Stimulated activated CD4-positive, alpha-beta T cell treated with anti-CD3 and anti-CD28 coated beads, Interleukin-1b, Interleukin-23, amount 100 ng/mL, for 1 hour (primary cell): ENCODE measurements around the gene PPARG.
"Not testable (repeated sequence)": the region's sequence is repeated elsewhere in the genome, so short reads cannot be mapped to it uniquely, and the experiment has no call there.

Source experiments
- DNase-seq, 2 donors: peaks; one replicate each; pipeline ENCODE4 v3.0.0-alpha.2; 2020; ENCODE audit warnings: low read depth in 2 of 2

The PPARG gene

GRCh38 chr3:12440927-12441714 lies 152.3 kb downstream of the PPARG start:
- DNase-seq = no peak

GRCh38 chr3:12442654-12443501 lies 154.0 kb downstream of the PPARG start:
- no peak for DNase-seq

GRCh38 chr3:12443781-12444522 lies 155.1 kb downstream of the PPARG start:
- DNase-seq = no peak

DNA sequence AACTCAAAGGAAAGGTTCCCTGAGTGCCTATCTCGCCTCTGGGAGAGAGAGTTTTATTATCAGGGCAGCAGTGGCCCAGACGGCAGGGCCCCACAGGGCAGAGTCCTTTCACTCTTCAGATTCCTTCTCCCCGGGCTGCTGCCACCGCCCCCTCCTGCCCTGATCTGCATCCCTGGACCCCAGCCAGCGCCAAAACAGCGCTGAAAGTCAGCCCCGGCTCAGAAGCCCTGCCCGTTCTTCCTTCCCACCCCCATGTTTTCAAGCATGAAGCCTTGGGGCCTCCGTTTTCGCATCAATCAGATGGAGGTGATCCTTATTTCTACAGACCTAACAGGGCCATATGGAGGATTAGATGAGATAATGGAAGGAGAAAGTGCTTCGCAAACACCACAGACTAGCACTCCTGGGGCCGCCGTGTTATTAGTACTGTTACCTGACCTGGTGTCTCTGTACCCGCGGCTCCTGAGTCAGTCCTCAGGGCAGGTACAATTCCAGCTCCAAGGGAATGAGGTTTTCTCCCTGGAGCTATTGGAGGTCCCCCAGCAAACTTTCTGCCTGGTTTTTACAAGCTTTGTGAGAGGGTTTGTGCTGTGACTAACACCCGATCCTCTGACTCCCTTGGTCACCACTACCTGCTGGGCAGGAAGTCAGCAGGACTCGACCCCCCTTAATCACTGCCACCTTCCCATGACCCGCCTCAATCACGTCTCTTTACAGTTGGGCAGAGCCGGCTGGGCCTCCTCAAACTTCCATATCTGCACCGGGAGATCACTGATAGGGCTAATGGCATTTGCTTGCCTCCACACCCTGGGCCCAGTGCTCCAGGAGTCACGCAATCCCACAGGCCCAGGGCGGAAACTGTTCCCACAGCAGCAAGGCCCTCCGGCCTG lies 156.0 kb downstream of the PPARG start:
- no peak for DNase-seq

DNA sequence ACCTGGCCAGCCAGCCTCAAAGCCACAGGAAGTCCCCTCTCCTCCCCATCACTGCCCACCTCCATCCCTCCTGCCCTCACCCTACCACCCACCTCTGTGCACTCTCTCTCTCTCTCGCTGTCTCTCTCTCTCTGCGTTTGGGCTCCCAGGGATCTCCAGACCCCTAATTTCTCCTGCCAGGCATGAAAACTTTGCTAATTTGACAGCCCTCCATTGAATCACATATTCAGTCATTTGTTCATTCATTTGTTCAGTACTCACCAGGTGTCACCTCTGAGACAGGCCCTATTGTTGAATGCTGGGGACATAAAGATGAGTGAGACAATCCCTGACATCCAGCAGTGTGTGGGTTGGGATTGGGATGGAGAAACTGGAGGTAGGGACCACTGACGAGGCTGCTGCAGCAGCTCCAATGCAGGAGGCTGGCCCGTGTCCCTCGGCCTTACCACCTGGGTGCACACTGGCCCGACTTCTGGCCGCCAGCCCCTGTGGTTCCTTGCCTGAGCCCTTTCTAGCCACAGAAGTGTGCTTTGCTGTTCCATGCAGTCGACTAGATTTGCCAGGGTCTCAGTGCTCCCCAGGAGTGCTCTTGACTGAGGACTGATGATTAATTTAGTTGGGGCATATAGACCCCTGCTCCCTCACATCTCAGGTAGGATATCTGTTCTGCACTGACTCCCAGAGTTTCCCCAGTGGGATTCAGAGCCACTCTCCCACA lies 156.8 kb downstream of the PPARG start:
- no peak for DNase-seq

DNA sequence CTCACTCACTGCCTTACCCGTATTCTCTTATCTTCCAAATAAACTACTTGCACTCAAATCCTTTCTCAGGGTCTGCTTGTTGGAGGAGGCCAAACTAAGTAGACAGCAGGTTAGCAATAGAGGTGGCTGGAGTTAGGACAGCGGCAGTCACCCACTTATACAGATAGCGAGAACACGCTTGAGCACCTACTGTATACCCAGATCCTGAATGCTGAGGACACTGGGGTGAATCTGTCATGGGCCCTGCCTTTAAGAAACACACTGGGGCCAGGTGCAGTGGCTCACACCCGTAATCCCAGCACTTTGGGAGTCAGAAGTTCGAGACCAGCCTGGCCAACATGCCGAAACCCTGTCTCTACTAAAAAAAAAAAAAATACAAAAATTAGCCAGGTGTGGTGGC lies 157.4 kb downstream of the PPARG start:
- DNase-seq = no peak

- DNase-seq = no peak
These were observed 158.2 kb downstream of the PPARG start for GRCh38 chr3:12447075-12447474.

- DNase-seq = not testable (repeated sequence)
These were observed 159.7 kb downstream of the PPARG start for GRCh38 chr3:12448404-12449202.

GRCh38 chr3:12449889-12450682 lies 161.2 kb downstream of the PPARG start:
- no peak for DNase-seq

- no peak for DNase-seq
These were observed 162.6 kb downstream of the PPARG start for GRCh38 chr3:12451481-12451880.

DNA sequence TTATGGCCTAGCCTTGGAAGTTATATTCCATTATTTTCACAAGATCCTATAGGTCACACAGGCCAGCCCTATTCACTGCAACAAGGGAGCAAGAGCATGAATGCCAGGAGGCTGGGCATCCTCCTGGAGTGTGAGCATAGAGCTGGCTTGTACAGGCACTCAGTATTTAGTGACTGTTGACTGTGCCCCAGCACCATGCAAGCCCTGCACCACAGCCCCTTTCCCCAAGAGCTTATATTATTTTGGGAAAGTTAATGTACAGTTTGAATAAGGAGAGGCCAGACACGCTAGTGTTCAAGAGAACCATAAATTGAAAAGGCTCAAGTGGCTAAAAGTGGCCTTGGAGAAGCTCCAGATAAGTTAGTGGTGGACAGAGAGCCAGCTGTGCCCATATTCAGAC lies 163.1 kb downstream of the PPARG start:
- no peak for DNase-seq

DNA sequence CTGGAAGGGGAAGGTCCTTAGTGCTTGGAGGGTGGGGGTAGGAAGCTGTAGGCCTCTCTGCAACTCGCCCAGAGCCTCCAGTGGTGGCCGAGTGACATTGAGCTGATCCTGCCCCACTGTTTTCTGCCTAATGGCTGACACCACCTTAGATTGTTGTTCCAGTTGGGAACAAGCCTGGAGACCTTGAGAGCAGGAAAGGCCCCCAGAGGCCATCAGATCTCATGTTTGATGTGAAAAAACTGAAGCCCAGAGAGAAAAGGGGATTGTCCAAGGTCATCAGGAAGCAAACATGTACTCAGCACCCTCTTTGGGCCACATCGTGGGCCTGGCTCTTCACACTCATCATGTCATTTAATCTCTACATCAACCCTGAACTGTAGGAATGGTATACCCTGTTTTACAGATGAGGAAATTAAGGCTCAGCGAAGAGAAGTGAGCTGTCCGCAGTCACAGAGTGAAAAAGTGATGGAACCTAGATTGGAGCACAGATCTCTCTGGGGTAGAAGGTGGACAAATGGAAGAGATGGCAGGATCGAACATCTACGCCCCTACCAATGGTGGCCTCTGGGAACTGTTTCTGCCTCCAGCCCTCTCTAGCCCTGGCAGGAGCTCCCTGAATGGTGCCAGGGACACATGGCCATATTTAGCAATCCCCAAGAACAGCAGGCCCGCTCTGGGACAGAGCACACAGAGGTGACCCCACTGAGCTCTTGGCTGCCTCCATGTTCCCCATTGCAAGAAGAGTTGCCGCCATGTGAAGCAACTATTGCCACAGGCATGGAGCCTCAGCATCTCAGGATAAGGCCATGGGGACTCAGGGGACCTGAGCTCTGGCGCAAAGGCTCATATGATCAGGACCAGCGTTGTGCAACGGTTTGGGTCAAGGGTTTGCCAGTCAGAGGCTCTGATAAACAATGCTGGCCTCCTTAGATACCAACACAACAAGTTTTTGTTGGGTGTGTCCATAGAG lies 163.8 kb downstream of the PPARG start:
- DNase-seq = no peak

GRCh38 chr3:12454076-12454815 lies 165.4 kb downstream of the PPARG start:
- DNase-seq = no peak

DNA sequence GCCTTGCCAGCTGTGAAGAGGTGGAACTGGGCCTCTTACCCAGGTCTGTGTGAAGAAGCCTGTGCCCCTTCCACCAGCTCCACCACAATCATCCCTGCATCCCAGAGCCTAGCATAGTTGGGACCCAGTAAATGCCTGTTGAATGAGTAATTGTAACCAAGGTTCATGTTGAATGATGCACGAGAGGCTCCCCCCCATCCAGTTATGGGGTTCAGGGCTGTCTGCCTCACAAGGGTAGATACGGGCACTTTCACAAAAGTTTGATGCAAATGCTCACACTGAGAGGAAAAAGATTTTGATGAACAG lies 165.9 kb downstream of the PPARG start:
- DNase-seq = no peak

- no peak for DNase-seq
These were observed 166.9 kb downstream of the PPARG start for GRCh38 chr3:12455740-12456139.

DNA sequence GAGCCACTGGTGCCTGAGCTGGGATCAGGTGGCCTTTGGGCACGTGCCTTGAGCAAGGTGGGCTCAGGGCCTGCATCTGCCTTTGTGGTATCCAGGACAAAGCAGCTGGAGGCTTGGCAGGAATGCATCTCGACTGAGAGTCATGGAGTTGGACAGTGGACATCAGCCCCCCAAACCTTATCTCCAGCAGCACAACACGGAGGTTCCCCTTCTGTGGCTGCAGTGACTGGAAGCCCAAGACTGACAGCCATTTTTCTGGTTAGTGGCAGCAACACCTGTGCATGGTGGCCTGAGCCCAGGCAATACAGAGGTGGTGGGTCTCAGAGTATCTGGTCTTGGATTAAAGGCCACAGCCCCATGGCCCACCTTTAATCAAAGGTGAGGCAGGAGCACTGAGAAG lies 167.6 kb downstream of the PPARG start:
- no peak for DNase-seq

- not testable (repeated sequence) for DNase-seq
These were observed 168.5 kb downstream of the PPARG start for GRCh38 chr3:12457380-12457779.
